ENCODE data around the gene DENND1B.

GRCh38 chr1:197622371-197622770 lies 152.9 kb downstream of the DENND1B start:
- no peak for TF ChIP-seq SP1 (IDR thresholded peaks at IDR 0.05)
- TF ChIP-seq, protein P1, sequence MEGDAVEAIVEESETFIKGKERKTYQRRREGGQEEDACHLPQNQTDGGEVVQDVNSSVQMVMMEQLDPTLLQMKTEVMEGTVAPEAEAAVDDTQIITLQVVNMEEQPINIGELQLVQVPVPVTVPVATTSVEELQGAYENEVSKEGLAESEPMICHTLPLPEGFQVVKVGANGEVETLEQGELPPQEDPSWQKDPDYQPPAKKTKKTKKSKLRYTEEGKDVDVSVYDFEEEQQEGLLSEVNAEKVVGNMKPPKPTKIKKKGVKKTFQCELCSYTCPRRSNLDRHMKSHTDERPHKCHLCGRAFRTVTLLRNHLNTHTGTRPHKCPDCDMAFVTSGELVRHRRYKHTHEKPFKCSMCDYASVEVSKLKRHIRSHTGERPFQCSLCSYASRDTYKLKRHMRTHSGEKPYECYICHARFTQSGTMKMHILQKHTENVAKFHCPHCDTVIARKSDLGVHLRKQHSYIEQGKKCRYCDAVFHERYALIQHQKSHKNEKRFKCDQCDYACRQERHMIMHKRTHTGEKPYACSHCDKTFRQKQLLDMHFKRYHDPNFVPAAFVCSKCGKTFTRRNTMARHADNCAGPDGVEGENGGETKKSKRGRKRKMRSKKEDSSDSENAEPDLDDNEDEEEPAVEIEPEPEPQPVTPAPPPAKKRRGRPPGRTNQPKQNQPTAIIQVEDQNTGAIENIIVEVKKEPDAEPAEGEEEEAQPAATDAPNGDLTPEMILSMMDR (IDR thresholded peaks at IDR 0.05; ENCODE audit: low read depth, low read length, missing input control): no peak
- TF ChIP-seq YY1 (IDR thresholded peaks at IDR 0.05): no peak
- no peak for TF ChIP-seq RAD21 (IDR thresholded peaks at IDR 0.05)
- TF ChIP-seq NR2F2 (IDR thresholded peaks at IDR 0.05): no peak
- no peak for TF ChIP-seq GABPA (IDR thresholded peaks at IDR 0.05 in 1 of 2, conservative IDR thresholded peaks at IDR 0.05 in 1 of 2)
- TF ChIP-seq RXRA (IDR thresholded peaks at IDR 0.05): peak; percentile 33 to 46
- TF ChIP-seq REST (IDR thresholded peaks at IDR 0.05): no peak
- TF ChIP-seq TAF1 (conservative IDR thresholded peaks at IDR 0.05): no peak
- TF ChIP-seq, protein P2, sequence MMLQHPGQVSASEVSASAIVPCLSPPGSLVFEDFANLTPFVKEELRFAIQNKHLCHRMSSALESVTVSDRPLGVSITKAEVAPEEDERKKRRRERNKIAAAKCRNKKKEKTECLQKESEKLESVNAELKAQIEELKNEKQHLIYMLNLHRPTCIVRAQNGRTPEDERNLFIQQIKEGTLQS (IDR thresholded peaks at IDR 0.05): no peak
- TF ChIP-seq JUND (IDR thresholded peaks at IDR 0.05): no peak
- no peak for TF ChIP-seq HNF4G (IDR thresholded peaks at IDR 0.05)

Data from liver (tissue), 3 donors.